Activated T-helper 1 cell treated with anti-CD3 and anti-CD28 coated beads, Interleukin-12 subunit alpha, Interleukin-12 subunit beta, Interleukin-2, Interleukin-4 antibody, amounts not matched to agents 30 ng/mL and 10 ng/mL and 1 ng/mL, durations not matched to agents 14 hours and 24 hours and 36 hours (primary cell): Measurements from ENCODE around the gene ZC3H13. TPM values are rescaled to one million over a fixed set of nuclear protein-coding genes. Genes with fewer than 3 reads are reported as not detected.

Experiments used
- DNase-seq: peaks from one replicate; pipeline ENCODE4 v3.0.0; 2021; ENCODE audit warnings: low spot score
- H3K27ac Mint-ChIP-seq: one replicate; pipeline ENCODE4 v1.8.0; 2021; ENCODE audit warnings: mild to moderate bottlenecking, mixed read lengths
- H3K27me3 Mint-ChIP-seq: one replicate; pipeline ENCODE4 v1.8.0; 2022; ENCODE audit warnings: mild to moderate bottlenecking, moderate library complexity, mixed read lengths; ENCODE audit not compliant: insufficient read depth
- H3K36me3 Mint-ChIP-seq: one replicate; pipeline ENCODE4 v1.8.0; 2021; ENCODE audit warnings: low read depth, mixed read lengths
- H3K4me1 Mint-ChIP-seq: one replicate; pipeline ENCODE4 v1.8.0; 2021; ENCODE audit warnings: low read depth, mixed read lengths
- H3K4me3 Mint-ChIP-seq: one replicate; pipeline ENCODE4 v1.8.0; 2021; ENCODE audit warnings: mild to moderate bottlenecking, moderate library complexity, mixed read lengths
- H3K9me3 Mint-ChIP-seq: one replicate; pipeline ENCODE4 v1.8.0; 2021; ENCODE audit warnings: mixed read lengths
- intact Hi-C: fragments of 100-400 bp; cut with micrococcal nuclease; formaldehyde crosslinking; loops from one replicate; pipeline ENCODE4 v1.15.1; 2024
- total RNA-seq: library from RNA; stranded (reverse); gene quantifications from 2 replicates; pipeline ENCODE4 v1.2.3, GENCODE V29; 2022

Gene ZC3H13
- total RNA-seq, 1 donor from 2014 or later = 52.0 TPM

- Mint-ChIP-seq H3K4me3 (no peak overlapping the region), H3K36me3 (no peaks in the 10 kb centered on the region), H3K27me3 (peaks cover 6% of the 10 kb centered on the region), H3K9me3 (no peaks in the 10 kb centered on the region), H3K27ac (no peak overlapping the region), H3K4me1 (no peaks in the 10 kb centered on the region)
- intact Hi-C loops = no loop called here
- no peak for DNase-seq
Measured at GRCh38 chr13:45941261-45941660, 111.3 kb downstream of the ZC3H13 start.

GRCh38 chr13:45940061-45940460 is 112.5 kb downstream of the ZC3H13 start:
- DNase-seq = no peak
- no peaks in the 10 kb centered on the region for H3K36me3 Mint-ChIP-seq
- intact Hi-C loops = no loop called here
- H3K27ac Mint-ChIP-seq = no peak overlapping the region
- no peak overlapping the region for H3K4me3 Mint-ChIP-seq
- H3K4me1 Mint-ChIP-seq = no peaks in the 10 kb centered on the region
- peaks cover 5% of the 10 kb centered on the region for H3K27me3 Mint-ChIP-seq
- no peaks in the 10 kb centered on the region for H3K9me3 Mint-ChIP-seq

DNA sequence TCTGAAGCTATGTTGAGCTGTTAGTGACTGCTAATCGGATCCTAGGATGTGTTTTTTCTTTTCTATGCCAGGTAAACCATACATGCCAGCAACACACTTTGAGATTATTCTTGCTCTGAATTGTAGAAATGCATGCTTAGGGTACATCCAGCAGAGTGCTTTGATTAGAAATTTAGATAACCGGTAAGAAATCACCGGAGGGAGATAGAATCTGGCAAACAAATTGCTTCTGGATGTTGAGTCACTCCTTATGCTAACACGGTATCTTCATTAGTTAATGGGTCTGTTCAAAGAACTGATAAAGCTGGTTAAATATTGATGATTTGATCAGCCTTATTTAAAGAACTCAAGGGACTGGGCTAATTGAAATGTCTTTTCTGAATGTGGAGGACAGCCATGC is 115.9 kb downstream of the ZC3H13 start:
- Mint-ChIP-seq H3K9me3 (no peaks in the 10 kb centered on the region), H3K27ac (no peak overlapping the region), H3K4me1 (no peaks in the 10 kb centered on the region), H3K4me3 (no peak overlapping the region), H3K36me3 (no peaks in the 10 kb centered on the region), H3K27me3 (peaks cover 9% of the 10 kb centered on the region)
- no peak for DNase-seq
- intact Hi-C loops = no loop called here

GRCh38 chr13:45934283-45934682 is 118.3 kb downstream of the ZC3H13 start:
- Mint-ChIP-seq H3K36me3 (no peaks in the 10 kb centered on the region), H3K9me3 (no peaks in the 10 kb centered on the region), H3K27me3 (peaks cover 9% of the 10 kb centered on the region), H3K27ac (no peak overlapping the region), H3K4me1 (no peaks in the 10 kb centered on the region), H3K4me3 (no peak overlapping the region)
- no peak for DNase-seq
- intact Hi-C loops = no loop called here

- H3K4me1 Mint-ChIP-seq = no peaks in the 10 kb centered on the region
- intact Hi-C loops = no loop called here
- no peaks in the 10 kb centered on the region for H3K36me3 Mint-ChIP-seq
- DNase-seq = no peak
- H3K4me3 Mint-ChIP-seq = no peak overlapping the region
- H3K27me3 Mint-ChIP-seq = peaks cover 9% of the 10 kb centered on the region
- H3K9me3 Mint-ChIP-seq = no peaks in the 10 kb centered on the region
- H3K27ac Mint-ChIP-seq = no peak overlapping the region
Measured at GRCh38 chr13:45933203-45933908, 119.2 kb downstream of the ZC3H13 start.

- Mint-ChIP-seq H3K36me3 (no peaks in the 10 kb centered on the region), H3K27ac (no peak overlapping the region), H3K4me1 (no peaks in the 10 kb centered on the region), H3K4me3 (no peak overlapping the region), H3K9me3 (no peaks in the 10 kb centered on the region), H3K27me3 (peaks cover 8% of the 10 kb centered on the region)
- no peak for DNase-seq
- intact Hi-C loops = no loop called here
Measured at GRCh38 chr13:45932676-45933075, 119.9 kb downstream of the ZC3H13 start.

DNA sequence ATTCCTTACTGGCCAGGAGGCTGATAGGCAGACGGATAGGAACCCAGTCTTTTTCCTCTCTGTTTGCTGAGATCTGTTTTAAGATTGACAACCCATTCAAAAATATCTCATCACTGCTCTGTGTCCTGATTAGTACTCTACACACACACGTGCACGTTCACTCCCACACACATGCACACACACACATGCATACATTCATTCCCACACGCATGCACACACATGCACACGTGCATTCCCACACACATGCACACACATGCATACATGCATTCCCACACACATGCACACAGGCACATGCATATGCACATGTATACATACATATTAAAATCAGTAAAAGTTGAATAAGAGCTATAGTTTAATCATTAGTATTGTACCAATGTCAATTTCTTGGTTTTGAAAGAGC is 120.4 kb downstream of the ZC3H13 start:
- no peak for DNase-seq
- Mint-ChIP-seq H3K4me3 (no peak overlapping the region), H3K27ac (no peak overlapping the region), H3K27me3 (peaks cover 6% of the 10 kb centered on the region), H3K9me3 (no peaks in the 10 kb centered on the region), H3K36me3 (no peaks in the 10 kb centered on the region), H3K4me1 (no peaks in the 10 kb centered on the region)
- intact Hi-C loops = no loop called here

DNA sequence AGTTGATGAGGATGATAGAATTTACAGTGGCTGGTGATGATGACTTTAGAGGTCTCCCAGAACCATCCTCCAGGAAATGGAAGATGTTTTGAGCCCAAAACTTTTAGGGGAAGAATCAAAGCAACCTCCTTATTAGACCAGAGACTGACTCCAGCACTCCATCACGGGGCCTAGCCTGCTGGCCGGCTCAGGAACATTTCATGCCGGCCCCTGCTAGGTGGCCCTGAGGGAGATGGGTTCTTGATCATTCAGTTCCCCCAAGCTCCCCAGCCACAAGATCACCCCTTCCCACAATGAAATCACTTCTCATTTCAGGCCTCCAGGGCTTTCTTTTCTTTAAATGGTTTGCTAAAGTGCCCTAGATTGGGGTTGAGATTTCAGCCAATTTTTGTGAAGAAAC is 121.3 kb downstream of the ZC3H13 start:
- H3K4me1 Mint-ChIP-seq = no peaks in the 10 kb centered on the region
- no peak for DNase-seq
- no peaks in the 10 kb centered on the region for H3K9me3 Mint-ChIP-seq
- H3K27me3 Mint-ChIP-seq = peaks cover 6% of the 10 kb centered on the region
- H3K27ac Mint-ChIP-seq = no peak overlapping the region
- intact Hi-C loops = no loop called here
- H3K36me3 Mint-ChIP-seq = no peaks in the 10 kb centered on the region
- no peak overlapping the region for H3K4me3 Mint-ChIP-seq

- Mint-ChIP-seq H3K36me3 (no peaks in the 10 kb centered on the region), H3K27me3 (peaks cover 6% of the 10 kb centered on the region), H3K4me3 (no peak overlapping the region), H3K27ac (no peak overlapping the region), H3K4me1 (no peaks in the 10 kb centered on the region), H3K9me3 (no peaks in the 10 kb centered on the region)
- intact Hi-C loops = no loop called here
- DNase-seq = no peak
Measured at GRCh38 chr13:45930177-45930576, 122.4 kb downstream of the ZC3H13 start.

DNA sequence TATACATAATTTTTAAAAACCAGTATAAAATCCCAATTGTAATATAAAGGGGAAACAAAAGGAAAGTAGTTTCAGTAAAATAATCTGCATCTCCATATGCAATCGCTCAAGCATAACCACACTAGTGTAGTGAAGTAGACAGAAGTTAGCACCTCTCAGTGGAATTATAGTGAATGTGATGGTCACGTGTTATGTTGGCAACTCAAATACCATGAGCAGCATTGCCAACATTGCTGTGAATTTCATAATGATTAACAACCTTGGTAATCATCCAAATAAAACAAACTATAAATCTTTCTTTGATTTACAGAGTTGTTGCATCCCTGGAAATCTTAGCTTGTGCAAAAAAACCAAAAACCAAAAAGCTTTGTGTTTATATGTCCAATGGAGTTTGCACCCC is 123.7 kb downstream of the ZC3H13 start:
- intact Hi-C loops = no loop called here
- Mint-ChIP-seq H3K27me3 (peaks cover 6% of the 10 kb centered on the region), H3K36me3 (no peaks in the 10 kb centered on the region)

GRCh38 chr13:45928176-45928575 is 124.4 kb downstream of the ZC3H13 start:
- DNase-seq = no peak
- no peaks in the 10 kb centered on the region for H3K9me3 Mint-ChIP-seq
- H3K27ac Mint-ChIP-seq = no peak overlapping the region
- H3K36me3 Mint-ChIP-seq = no peaks in the 10 kb centered on the region
- no peak overlapping the region for H3K4me3 Mint-ChIP-seq
- no peaks in the 10 kb centered on the region for H3K4me1 Mint-ChIP-seq
- intact Hi-C loops = no loop called here
- peaks cover 2% of the 10 kb centered on the region for H3K27me3 Mint-ChIP-seq

More for the DNA sequence above, 123.7 kb downstream of the ZC3H13 start:
- no peak overlapping the region for H3K4me3 Mint-ChIP-seq
- no peaks in the 10 kb centered on the region for H3K4me1 Mint-ChIP-seq
- no peaks in the 10 kb centered on the region for H3K9me3 Mint-ChIP-seq
- no peak overlapping the region for H3K27ac Mint-ChIP-seq
- no peak for DNase-seq

GRCh38 chr13:45926741-45927140 is 125.8 kb downstream of the ZC3H13 start:
- DNase-seq = no peak
- no peak overlapping the region for H3K4me3 Mint-ChIP-seq
- intact Hi-C loops = no loop called here
- no peaks in the 10 kb centered on the region for H3K4me1 Mint-ChIP-seq
- no peaks in the 10 kb centered on the region for H3K9me3 Mint-ChIP-seq
- H3K36me3 Mint-ChIP-seq = no peaks in the 10 kb centered on the region
- no peaks in the 10 kb centered on the region for H3K27me3 Mint-ChIP-seq
- H3K27ac Mint-ChIP-seq = no peak overlapping the region

DNA sequence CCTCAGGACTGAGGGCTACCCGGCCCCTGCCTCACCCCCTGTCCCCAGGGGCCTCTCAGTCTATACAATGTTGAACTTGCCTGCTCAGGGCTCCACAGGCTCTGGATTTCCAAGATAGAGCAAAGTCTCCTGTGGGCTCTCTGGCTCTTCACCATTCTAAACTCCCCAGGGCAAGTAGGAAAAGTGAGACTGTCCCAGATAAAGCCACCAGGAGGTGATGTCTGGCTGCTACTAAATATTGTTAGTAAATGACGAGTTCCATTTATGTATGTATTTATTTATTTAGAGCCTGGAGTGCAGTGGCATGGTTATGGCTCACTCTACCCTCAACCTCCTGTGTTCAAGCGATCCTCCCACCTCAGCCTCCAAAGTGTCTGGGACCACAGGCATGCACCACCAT is 127.4 kb downstream of the ZC3H13 start:
- Mint-ChIP-seq H3K36me3 (no peaks in the 10 kb centered on the region), H3K27me3 (peaks cover 3% of the 10 kb centered on the region), H3K4me3 (no peak overlapping the region), H3K4me1 (no peaks in the 10 kb centered on the region), H3K9me3 (no peaks in the 10 kb centered on the region), H3K27ac (no peak overlapping the region)
- intact Hi-C loops = no loop called here
- DNase-seq = no peak

GRCh38 chr13:45921162-45921736 is 131.3 kb downstream of the ZC3H13 start:
- Mint-ChIP-seq H3K27me3 (peaks cover 5% of the 10 kb centered on the region), H3K4me1 (no peaks in the 10 kb centered on the region), H3K4me3 (no peak overlapping the region), H3K27ac (no peak overlapping the region), H3K36me3 (no peaks in the 10 kb centered on the region), H3K9me3 (no peaks in the 10 kb centered on the region)
- no peak for DNase-seq
- intact Hi-C loops = no loop called here
